H9 (cell line): ENCODE measurements around the gene TNIK. TPM values are rescaled to one million over a fixed set of nuclear protein-coding genes. Genes with fewer than 3 reads are reported as not detected.

Experiments used
- DNase-seq: peaks from one replicate; pipeline ENCODE4 v3.0.0-alpha.2; 2017
- H2AFZ ChIP-seq: one replicate; pipeline ENCODE4 v1.6.1; 2013; ENCODE audit warnings: mild to moderate bottlenecking, low read length, control low read depth, moderate library complexity
- H2AK5ac ChIP-seq: 2 replicates; pipeline ENCODE4 v1.6.1; 2013; ENCODE audit warnings: low read length, control low read depth, mixed read lengths; ENCODE audit not compliant: insufficient read length
- H2BK120ac ChIP-seq: one replicate; pipeline ENCODE4 v1.6.1; 2013; ENCODE audit warnings: low read depth, mild to moderate bottlenecking, low read length, control low read depth, inconsistent platforms; ENCODE audit not compliant: poor library complexity, severe bottlenecking
- H2BK12ac ChIP-seq: 2 replicates; pipeline ENCODE4 v1.6.1; 2013; ENCODE audit warnings: low read length, control low read depth, mixed read lengths, low read depth; ENCODE audit not compliant: insufficient read length
- H2BK15ac ChIP-seq: 2 replicates; pipeline ENCODE4 v1.6.1; 2013; ENCODE audit warnings: low read depth, low read length, control low read depth
- H2BK20ac ChIP-seq: one replicate; pipeline ENCODE4 v1.6.1; 2013; ENCODE audit warnings: low read depth, mild to moderate bottlenecking, low read length, control low read depth, inconsistent platforms; ENCODE audit not compliant: poor library complexity, severe bottlenecking
- H2BK5ac ChIP-seq: 2 replicates; pipeline ENCODE4 v1.6.1; 2013; ENCODE audit warnings: low read length, control low read depth, mixed read lengths; ENCODE audit not compliant: insufficient read length
- H3K14ac ChIP-seq: 2 replicates; pipeline ENCODE4 v1.6.1; 2013; ENCODE audit warnings: low read length, control low read depth; ENCODE audit not compliant: insufficient read depth
- H3K18ac ChIP-seq: 2 replicates; pipeline ENCODE4 v1.6.1; 2013; ENCODE audit warnings: low read depth, mild to moderate bottlenecking, mixed read lengths, low read length, control low read depth; ENCODE audit not compliant: insufficient read length
- H3K23ac ChIP-seq: 2 replicates; pipeline ENCODE4 v1.6.1; 2013; ENCODE audit warnings: low read length, control low read depth, mixed read lengths, low read depth; ENCODE audit not compliant: insufficient read length
- H3K23me2 ChIP-seq: 2 replicates; pipeline ENCODE4 v1.6.1; 2013; ENCODE audit warnings: low read depth, mild to moderate bottlenecking, mixed read lengths, low read length, control low read depth; ENCODE audit not compliant: insufficient read length, poor library complexity, severe bottlenecking
- H3K27ac ChIP-seq: 2 replicates; pipeline ENCODE4 v1.5.1; 2013; ENCODE audit warnings: low read length, control low read depth, mixed read lengths, low read depth; ENCODE audit not compliant: insufficient read length
- H3K27me3 ChIP-seq: 2 replicates; pipeline ENCODE4 v1.6.1; 2013; ENCODE audit warnings: low read length, control low read depth, inconsistent platforms; ENCODE audit not compliant: insufficient read depth
- H3K4ac ChIP-seq: 2 replicates; pipeline ENCODE4 v1.6.1; 2013; ENCODE audit warnings: low read depth, mild to moderate bottlenecking, control low read depth, inconsistent platforms, low read length, moderate library complexity
- H3K4me1 ChIP-seq: 2 replicates; pipeline ENCODE4 v1.6.1; 2013; ENCODE audit warnings: low read length, control low read depth, inconsistent platforms; ENCODE audit not compliant: insufficient read depth
- H3K4me2 ChIP-seq: 2 replicates; pipeline ENCODE4 v1.6.1; 2013; ENCODE audit warnings: low read length, control low read depth, mixed read lengths; ENCODE audit not compliant: insufficient read length, insufficient read depth
- H3K56ac ChIP-seq: 2 replicates; pipeline ENCODE4 v1.6.1; 2013; ENCODE audit warnings: low read depth, mild to moderate bottlenecking, mixed read lengths, low read length, control low read depth; ENCODE audit not compliant: insufficient read length
- H3K79me1 ChIP-seq: 2 replicates; pipeline ENCODE4 v1.6.1; 2013; ENCODE audit warnings: low read depth, mild to moderate bottlenecking, moderate library complexity, low read length, control low read depth, inconsistent platforms; ENCODE audit not compliant: insufficient read depth, poor library complexity, severe bottlenecking
- H3K79me2 ChIP-seq: 2 replicates; pipeline ENCODE4 v1.6.1; 2013; ENCODE audit warnings: low read length, control low read depth, inconsistent platforms; ENCODE audit not compliant: insufficient read depth
- H3K9ac ChIP-seq: 2 replicates; pipeline ENCODE4 v1.6.1; 2013; ENCODE audit warnings: low read length, control low read depth, mixed read lengths; ENCODE audit not compliant: insufficient read length; ENCODE audit errors: extremely low read depth
- H3K9me3 ChIP-seq: one replicate; pipeline ENCODE4 v1.6.1; 2013; ENCODE audit warnings: low read depth, low read length, inconsistent platforms; ENCODE audit not compliant: control insufficient read depth
- H3T11ph ChIP-seq: one replicate; pipeline ENCODE4 v1.6.1; 2013; ENCODE audit warnings: mild to moderate bottlenecking, low read length, control low read depth, inconsistent platforms
- H4K20me1 ChIP-seq: one replicate; pipeline ENCODE4 v1.6.1; 2013; ENCODE audit not compliant: control insufficient read depth, insufficient read length, insufficient read depth
- H4K5ac ChIP-seq: 2 replicates; pipeline ENCODE4 v1.6.1; 2013; ENCODE audit warnings: low read depth, mild to moderate bottlenecking, mixed read lengths, low read length, control low read depth; ENCODE audit not compliant: insufficient read length
- H4K8ac ChIP-seq: replicated peaks from 2 replicates; pipeline ENCODE4 v1.6.1; 2013; ENCODE audit warnings: low read length, control low read depth, mixed read lengths, low read depth; ENCODE audit not compliant: insufficient read length
- H4K91ac ChIP-seq: 2 replicates; pipeline ENCODE4 v1.6.1; 2013; ENCODE audit warnings: low read depth, mild to moderate bottlenecking, moderate library complexity, mixed read lengths, low read length, control low read depth; ENCODE audit not compliant: insufficient read length
- H3K27ac Mint-ChIP-seq, 3 experiments: 2 replicates in 2 of 3; 3 replicates in 1 of 3; pipeline ENCODE4 v1.8.0; 2020 to 2021; ENCODE audit warnings: mixed read lengths in 3 of 3, mild to moderate bottlenecking in 1 of 3, moderate library complexity in 1 of 3
- H3K27me3 Mint-ChIP-seq: 2 replicates; pipeline ENCODE4 v1.8.0; 2021; ENCODE audit warnings: low read depth, mild to moderate bottlenecking, moderate library complexity, mixed read lengths
- H3K36me3 Mint-ChIP-seq, 3 experiments: 2 replicates in 2 of 3; 3 replicates in 1 of 3; pipeline ENCODE4 v1.8.0; 2020 to 2021; ENCODE audit warnings: low read depth in 3 of 3, mixed read lengths in 3 of 3; ENCODE audit not compliant: insufficient read depth in 1 of 3
- H3K4me1 Mint-ChIP-seq, 2 experiments: 2 replicates each; pipeline ENCODE4 v1.8.0; 2020; ENCODE audit warnings: mixed read lengths in 2 of 2
- H3K4me3 Mint-ChIP-seq, 2 experiments: 2 replicates in 1 of 2; 3 replicates in 1 of 2; pipeline ENCODE4 v1.8.0; 2020 to 2021; ENCODE audit warnings: mild to moderate bottlenecking in 2 of 2, mixed read lengths in 2 of 2, moderate library complexity in 1 of 2
- H3K9me3 Mint-ChIP-seq, 2 experiments: 2 replicates in 1 of 2; 3 replicates in 1 of 2; pipeline ENCODE4 v1.8.0; 2020; ENCODE audit warnings: mild to moderate bottlenecking in 2 of 2, mixed read lengths in 2 of 2, moderate library complexity in 1 of 2
- WGBS: extraction: QIAGEN DNeasy Blood & Tissue Kit; methylation state at CpG from one replicate; pipeline ENCODE4 v1.1.7; 2013; ENCODE audit warnings: missing lambda C conversion rate, low lambda C conversion rate, mixed read lengths; ENCODE audit not compliant: insufficient read length; ENCODE audit errors: extremely low coverage; 5-methylcytosine and 5-hydroxymethylcytosine counted together
- total RNA-seq: library from RNA; stranded (reverse); gene quantifications from 2 replicates; pipeline ENCODE4 v1.2.1, GENCODE V29; 2021
- TF ChIP-seq, protein P1 (sequence below): fragments of 200-600 bp; sonication (generic); conservative IDR thresholded peaks from 3 replicates; pipeline ENCODE4 v1.8.0; 2021; ENCODE audit warnings: antibody characterized with exemption, mild to moderate bottlenecking

Gene TNIK
- total RNA-seq, 1 experiment from 2014 or later = 15.9 TPM

DNA sequence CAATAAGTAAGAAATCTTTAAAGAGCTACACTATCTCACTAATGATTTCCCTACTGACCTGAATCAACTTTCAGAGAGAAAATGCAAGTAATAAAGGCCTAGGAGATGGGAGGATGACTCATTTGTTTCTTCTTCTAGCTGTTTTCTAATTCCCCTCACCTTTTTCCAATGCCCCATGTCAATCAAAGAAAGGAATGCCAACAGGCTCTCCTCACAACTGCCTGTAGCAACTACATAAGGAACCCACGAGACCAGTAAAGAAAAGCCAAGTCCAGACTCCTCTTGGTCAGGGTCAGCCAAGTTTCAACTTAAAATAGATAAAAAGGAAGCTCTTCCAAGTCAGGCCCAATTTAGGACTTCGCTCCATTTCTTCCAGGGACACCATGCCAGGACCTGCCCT is 201.9 kb downstream of the TNIK start:
- Mint-ChIP-seq H3K4me1 (peaks cover 5 to 9% of the 10 kb centered on the region in 2 experiments; a peak in 3 of 4 replicates), H3K36me3 (0 out of 7 replicates have a peak, but pooled peaks cover 0 to 2% (median 0%) of the 10 kb centered on the region in 3 experiments), H3K4me3 (no peak overlapping the region), H3K9me3 (no peaks in the 10 kb centered on the region), H3K27ac (no peak overlapping the region), H3K27me3 (no peaks in the 10 kb centered on the region)
- Histone ChIP-seq H3K23ac (no peak overlapping the region), H3K4me2 (no peak overlapping the region), H3K79me1 (no peaks in the 10 kb centered on the region), H2BK5ac (no peak overlapping the region), H3K18ac (no peak overlapping the region), H3K27ac (no peak overlapping the region), H2BK12ac (no peak overlapping the region), H2BK15ac (no peak overlapping the region), H3T11ph (no peak overlapping the region), H3K27me3 (no peaks in the 10 kb centered on the region), H3K79me2 (0 out of 2 replicates have a peak, but pooled peaks cover 3% of the 10 kb centered on the region), H4K8ac (no peak overlapping the region), H4K5ac (no peak overlapping the region), H3K9ac (no peak overlapping the region), H3K14ac (no peak overlapping the region), H2BK20ac (no peak overlapping the region), H3K23me2 (no peaks in the 10 kb centered on the region), H2AFZ (no peak overlapping the region), H3K56ac (no peak overlapping the region), H3K9me3 (no peaks in the 10 kb centered on the region), H3K4ac (no peak overlapping the region), H4K91ac (no peak overlapping the region), H3K4me1 (peaks cover 8% of the 10 kb centered on the region; the same call in 1 of the 2 replicates), H4K20me1 (no peaks in the 10 kb centered on the region), H2AK5ac (no peak overlapping the region), H2BK120ac (no peak overlapping the region)
- no CpG with 5 or more reads among the region's 2 CpGs for WGBS
- TF ChIP-seq, protein P1, sequence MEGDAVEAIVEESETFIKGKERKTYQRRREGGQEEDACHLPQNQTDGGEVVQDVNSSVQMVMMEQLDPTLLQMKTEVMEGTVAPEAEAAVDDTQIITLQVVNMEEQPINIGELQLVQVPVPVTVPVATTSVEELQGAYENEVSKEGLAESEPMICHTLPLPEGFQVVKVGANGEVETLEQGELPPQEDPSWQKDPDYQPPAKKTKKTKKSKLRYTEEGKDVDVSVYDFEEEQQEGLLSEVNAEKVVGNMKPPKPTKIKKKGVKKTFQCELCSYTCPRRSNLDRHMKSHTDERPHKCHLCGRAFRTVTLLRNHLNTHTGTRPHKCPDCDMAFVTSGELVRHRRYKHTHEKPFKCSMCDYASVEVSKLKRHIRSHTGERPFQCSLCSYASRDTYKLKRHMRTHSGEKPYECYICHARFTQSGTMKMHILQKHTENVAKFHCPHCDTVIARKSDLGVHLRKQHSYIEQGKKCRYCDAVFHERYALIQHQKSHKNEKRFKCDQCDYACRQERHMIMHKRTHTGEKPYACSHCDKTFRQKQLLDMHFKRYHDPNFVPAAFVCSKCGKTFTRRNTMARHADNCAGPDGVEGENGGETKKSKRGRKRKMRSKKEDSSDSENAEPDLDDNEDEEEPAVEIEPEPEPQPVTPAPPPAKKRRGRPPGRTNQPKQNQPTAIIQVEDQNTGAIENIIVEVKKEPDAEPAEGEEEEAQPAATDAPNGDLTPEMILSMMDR = no peak
- no peak for DNase-seq
